Measurements from ENCODE around the gene VAT1L. TPM values are rescaled to one million over a fixed set of nuclear protein-coding genes. Genes with fewer than 3 reads are reported as not detected.

Gene VAT1L
- total RNA-seq, 1 donor from 2014 or later, result 17.7 TPM

GRCh38 chr16:77822661-77823060 is 34.3 kb downstream of the VAT1L start:
- ATAC-seq (no peak), DNase-seq (no peak)
- intact Hi-C loops (cut with micrococcal nuclease), result no loop called here

- ATAC-seq (no peak), DNase-seq (no peak)
- intact Hi-C loops (cut with micrococcal nuclease), result no loop called here
Observed at GRCh38 chr16:77823067-77823466, 34.7 kb downstream of the VAT1L start.

- ATAC-seq (no peak), DNase-seq (no peak)
- intact Hi-C loops (cut with micrococcal nuclease), result no loop called here
Observed at GRCh38 chr16:77825196-77825595, 36.8 kb downstream of the VAT1L start.

- intact Hi-C loops (cut with micrococcal nuclease), result no loop called here
Observed at GRCh38 chr16:77827032-77827431, 38.7 kb downstream of the VAT1L start.

GRCh38 chr16:77833921-77834634 is 45.7 kb downstream of the VAT1L start:
- DNase-seq (no peak), ATAC-seq (no peak)
- intact Hi-C loops (cut with micrococcal nuclease), result no loop called here

More at GRCh38 chr16:77827032-77827431, 38.7 kb downstream of the VAT1L start:
- ATAC-seq (no peak), DNase-seq (no peak)

GRCh38 chr16:77834635-77835540 is 46.5 kb downstream of the VAT1L start:
- DNase-seq (no peak), ATAC-seq (no peak)
- intact Hi-C loops (cut with micrococcal nuclease), result no loop called here

- DNase-seq (no peak), ATAC-seq (no peak)
- intact Hi-C loops (cut with micrococcal nuclease), result no loop called here
Observed at GRCh38 chr16:77836801-77837200, 48.4 kb downstream of the VAT1L start.

GRCh38 chr16:77838597-77839255 is 50.4 kb downstream of the VAT1L start:
- no peak for ATAC-seq
- intact Hi-C loops (cut with micrococcal nuclease), result no loop called here
- DNase-seq, result no peak

GRCh38 chr16:77840093-77840492 is 51.7 kb downstream of the VAT1L start:
- ATAC-seq (no peak), DNase-seq (no peak)
- intact Hi-C loops (cut with micrococcal nuclease), result no loop called here

GRCh38 chr16:77840673-77841501 is 52.5 kb downstream of the VAT1L start:
- intact Hi-C loops (cut with micrococcal nuclease), result no loop called here
- ATAC-seq, result no peak
- DNase-seq, result no peak

GRCh38 chr16:77841502-77841763 is 53.1 kb downstream of the VAT1L start:
- no peak for DNase-seq
- intact Hi-C loops (cut with micrococcal nuclease), result no loop called here
- ATAC-seq, result no peak

GRCh38 chr16:77842468-77842867 is 54.1 kb downstream of the VAT1L start:
- DNase-seq, result no peak
- peak; percentile 86 for ATAC-seq

GRCh38 chr16:77843405-77843804 is 55.0 kb downstream of the VAT1L start:
- DNase-seq, result no peak
- intact Hi-C loops (cut with micrococcal nuclease), result no loop called here
- no peak for ATAC-seq

More at GRCh38 chr16:77842468-77842867, 54.1 kb downstream of the VAT1L start:
- intact Hi-C loops (cut with micrococcal nuclease), result no loop called here

- intact Hi-C loops (cut with micrococcal nuclease), result no loop called here
- no peak for DNase-seq
- ATAC-seq, result no peak
Observed at GRCh38 chr16:77844801-77845200, 56.4 kb downstream of the VAT1L start.

GRCh38 chr16:77849646-77850258 is 61.4 kb downstream of the VAT1L start:
- peak; percentile 56 for DNase-seq
- ATAC-seq, result peak; percentile 76
- intact Hi-C loops (cut with micrococcal nuclease), result loop anchor here (10.0 kb wide), 1 partner anchor 105 kb away; no protein-coding TSS in a partner anchor

GRCh38 chr16:77850636-77851333 is 62.4 kb downstream of the VAT1L start:
- ATAC-seq (peak; percentile 10), DNase-seq (no peak)
- intact Hi-C loops (cut with micrococcal nuclease), result loop anchor here (10.0 kb wide), 1 partner anchor 104 kb away; no protein-coding TSS in a partner anchor

GRCh38 chr16:77853161-77853560 is 64.8 kb downstream of the VAT1L start:
- intact Hi-C loops (cut with micrococcal nuclease), result loop anchor here (10.0 kb wide), 1 partner anchor 102 kb away; no protein-coding TSS in a partner anchor
- ATAC-seq (no peak), DNase-seq (no peak)

Measured in left ventricle myocardium superior (tissue), 1 donor.